K562 (cell line): ENCODE data around the gene TSPYL2. TPM values are rescaled to one million over a fixed set of nuclear protein-coding genes. Genes with fewer than 3 reads are reported as not detected.

Experiments
- ATAC-seq: fragments of 200-7000 bp; cut with Tn5 transposase; 3 replicates; pipeline ENCODE4 v1.9.1; 2020; ENCODE audit warnings: moderate library complexity
- BruUV-seq: library from RNA; stranded (reverse); fragments of 400-500 nt; replicated peaks from 2 replicates; lab custom pipeline; 2021; lab: Mats Ljungman, UMichigan
- CTCF ChIA-PET: fragments of 300-600 bp; formaldehyde crosslinking; extraction: SDS; loops from one replicate; lab custom pipeline; 2021; ENCODE audit warnings: low intra/inter-chr PET ratio; lab: Yijun Ruan, JAX
- POLR2A ChIA-PET: fragments of 300-600, 350-650 bp; sonication (Branson Sonifier 250); formaldehyde crosslinking; extraction: SDS; loops from one replicate; lab custom pipeline; 2021; ENCODE audit warnings: antibody characterized with exemption, inconsistent platforms; lab: Yijun Ruan, JAX
- DNase-seq, 4 experiments: peaks; one replicate each; pipeline versions ENCODE4 v3.0.0 to v3.0.0-alpha.2; 2011 to 2018; ENCODE audit warnings: low spot score in 3 of 4, mixed read lengths in 3 of 4; ENCODE audit errors: extremely low read depth in 1 of 4
- FAIRE-seq: peaks from 2 replicates; lab custom pipeline; 2011; peaks lifted over from hg19 to GRCh38; lab: Jason Lieb, UNC
- H2AFZ ChIP-seq: 2 replicates; pipeline ENCODE4 v1.6.0; 2011; ENCODE audit warnings: low read depth, low read length, control low read depth, inconsistent platforms
- H3K27ac ChIP-seq: fragments of 200-600 bp; 3 replicates; pipeline ENCODE4 v1.8.0; 2011; ENCODE audit warnings: low read depth, mild to moderate bottlenecking, control low read depth, inconsistent platforms, low read length, moderate library complexity, mixed read lengths; ENCODE audit errors: extremely low read depth
- H3K27me3 ChIP-seq, 2 experiments: fragments of 300-600 bp in 1 of 2; 2 replicates in 1 of 2; 3 replicates in 1 of 2; pipeline versions ENCODE4 v1.6.0 to v1.8.0; 2011; ENCODE audit warnings: inconsistent platforms in 2 of 2, low read length in 2 of 2, mild to moderate bottlenecking in 1 of 2, mixed read lengths in 1 of 2, moderate library complexity in 1 of 2; ENCODE audit not compliant: control insufficient read depth in 2 of 2, insufficient read depth in 2 of 2
- H3K36me3 ChIP-seq: fragments of 300-600 bp; 3 replicates; pipeline ENCODE4 v1.8.0; 2011; ENCODE audit warnings: mild to moderate bottlenecking, low read length, inconsistent platforms; ENCODE audit not compliant: control insufficient read depth, insufficient read depth
- H3K4me1 ChIP-seq, 2 experiments: fragments of 200-600 bp in 1 of 2; replicated peaks in 1 of 2; 2 replicates in 1 of 2; 3 replicates in 1 of 2; pipeline versions ENCODE4 v1.5.1 to v1.8.0; 2011; ENCODE audit warnings: inconsistent platforms in 2 of 2, low read length in 2 of 2, mild to moderate bottlenecking in 1 of 2, mixed read lengths in 1 of 2, moderate library complexity in 1 of 2; ENCODE audit not compliant: control insufficient read depth in 2 of 2, insufficient read depth in 2 of 2
- H3K4me2 ChIP-seq: 2 replicates; pipeline ENCODE4 v1.6.1; 2011; ENCODE audit warnings: low read length, control low read depth, inconsistent platforms, mixed read lengths; ENCODE audit not compliant: insufficient read depth
- H3K4me3 ChIP-seq: fragments of 200-600 bp; sonication (generic), shearing (Covaris generic); 2 replicates; pipeline ENCODE4 v1.5.1; 2016; ENCODE audit warnings: control low read depth, inconsistent platforms
- H3K79me2 ChIP-seq: fragments of 200-600 bp; 3 replicates; pipeline ENCODE4 v1.8.0; 2011; ENCODE audit warnings: low read length, inconsistent platforms; ENCODE audit not compliant: control insufficient read depth, insufficient read depth
- H3K9ac ChIP-seq, 2 experiments: 2 replicates each; pipeline versions ENCODE4 v1.6.0 to v1.6.1; 2011; ENCODE audit warnings: low read depth in 2 of 2, low read length in 2 of 2, control low read depth in 1 of 2, inconsistent platforms in 1 of 2, mild to moderate bottlenecking in 1 of 2, mixed read lengths in 1 of 2; ENCODE audit not compliant: insufficient read depth in 1 of 2
- H3K9me1 ChIP-seq: one replicate; pipeline ENCODE4 v1.6.0; 2011; ENCODE audit warnings: inconsistent platforms, mild to moderate bottlenecking, low read length, moderate library complexity; ENCODE audit not compliant: control insufficient read depth, insufficient read depth
- H3K9me3 ChIP-seq: replicated peaks from 2 replicates; pipeline ENCODE4 v1.5.1; 2011; ENCODE audit warnings: low read depth, low read length, inconsistent platforms; ENCODE audit not compliant: control insufficient read depth, insufficient read depth
- H4K20me1 ChIP-seq: replicated peaks from 2 replicates; pipeline ENCODE4 v1.6.1; 2011; ENCODE audit warnings: low read length, inconsistent platforms, mixed read lengths; ENCODE audit not compliant: control insufficient read depth, insufficient read depth
- ATF6 ChIP-seq: sonication (generic); formaldehyde crosslinking; IDR thresholded peaks from 2 replicates; pipeline ENCODE4 v1.4.0; 2020; ENCODE audit warnings: mild to moderate bottlenecking, missing genetic modification reagents
- FOXK1 ChIP-seq: sonication (generic); formaldehyde crosslinking; IDR thresholded peaks from 2 replicates; pipeline ENCODE4 v1.8.0; 2022; ENCODE audit warnings: missing genetic modification reagents, mild to moderate bottlenecking, borderline replicate concordance
- HOXB6 ChIP-seq: fragments of 250-450 bp; sonication (Bioruptor Pico); IDR thresholded peaks from 2 replicates; pipeline ENCODE4 v1.5.1; 2022; ENCODE audit warnings: mild to moderate bottlenecking, borderline replicate concordance
- NCOA6 ChIP-seq: fragments of 450-650 bp; IDR thresholded peaks from 2 replicates; pipeline ENCODE4 v1.6.1; 2017; ENCODE audit warnings: mild to moderate bottlenecking
- PRMT5 ChIP-seq: sonication (generic); formaldehyde crosslinking; IDR thresholded peaks from 2 replicates; pipeline ENCODE4 v1.5.0; 2020; ENCODE audit warnings: missing genetic modification reagents
- RBFOX2 ChIP-seq: fragments of 200-400 bp; formaldehyde crosslinking; IDR thresholded peaks from 2 replicates; pipeline ENCODE4 v1.6.1; 2017; ENCODE audit warnings: low read depth, mild to moderate bottlenecking, low read length, moderate library complexity
- SREBF2 ChIP-seq: sonication (generic); formaldehyde crosslinking; IDR thresholded peaks from 2 replicates; pipeline ENCODE4 v1.4.0; 2020; ENCODE audit warnings: mild to moderate bottlenecking, missing genetic modification reagents
- SRSF7 ChIP-seq: fragments of 200-400 bp; formaldehyde crosslinking; optimal IDR thresholded peaks from 2 replicates; pipeline ENCODE3; 2017; ENCODE audit warnings: mild to moderate bottlenecking, low read depth, low read length
- STAG1 ChIP-seq: sonication (generic); formaldehyde crosslinking; IDR thresholded peaks from 2 replicates; pipeline ENCODE4 v1.5.0; 2020; ENCODE audit warnings: missing genetic modification reagents, borderline replicate concordance
- ZC3H11A ChIP-seq: IDR thresholded peaks from 2 replicates; pipeline ENCODE4 v1.6.1; 2012; ENCODE audit warnings: low read depth, low read length, improper control_type of control experiment
- ZNF717 ChIP-seq: fragments of 250-450 bp; sonication (Bioruptor Pico); IDR thresholded peaks from 2 replicates; pipeline ENCODE4 v1.5.0; 2021
- ZNF778 ChIP-seq: fragments of 450-650 bp; formaldehyde crosslinking; IDR thresholded peaks from 2 replicates; pipeline ENCODE4 v1.4.0; 2020; ENCODE audit warnings: mild to moderate bottlenecking, moderate library complexity
- WGBS: fragments of 100-300 bp; shearing (Covaris generic); methylation state at CpG from one replicate; pipeline ENCODE4 v1.1.6; 2016; ENCODE audit warnings: low coverage, mixed read lengths; ENCODE audit not compliant: insufficient coverage; ENCODE audit errors: missing lambda C conversion rate; 5-methylcytosine and 5-hydroxymethylcytosine counted together
- in situ Hi-C: fragments of 300-500 bp; cut with MboI; formaldehyde crosslinking; loops from 4 replicates; pipeline ENCODE4 v1.15.0; 2018; ENCODE audit warnings: inconsistent platforms, mixed read lengths
- intact Hi-C: fragments of 100-400 bp; cut with micrococcal nuclease; formaldehyde crosslinking; loops from 2 replicates; pipeline ENCODE4 v1.14.2; 2022
- polyA plus RNA-seq, 8 experiments: library from polyadenylated mRNA; depleted of rRNA in 4 of 8; stranded (reverse) in 5 of 8; unstranded in 3 of 8; fragments of >200 nt; fragmentation: Nextera tagmentation in 2 of 8; fragmentation: Illumina TruSeq in 1 of 8; extraction: Ambion mirVana in 2 of 8; extraction: Trizol in 1 of 8; gene quantifications; 2 replicates each; pipeline versions ENCODE4 v1.2.1 to v1.2.3, GENCODE V29; 2011 to 2014; ENCODE audit warnings: inconsistent platforms in 1 of 8, missing spikeins in 1 of 8
- total RNA-seq, 7 experiments: library from RNA; depleted of rRNA in 6 of 7; stranded (reverse); fragments of >200 nt in 6 of 7; fragmentation: Illumina TruSeq in 2 of 7; extraction: Trizol in 2 of 7; gene quantifications; 2 replicates each; pipeline versions ENCODE4 v1.2.1 to v1.2.3, GENCODE V29; 2011 to 2021; ENCODE audit warnings: low replicate concordance in 1 of 7
- TF ChIP-seq, protein P1 (sequence below): fragments of 250-450 bp; sonication (Bioruptor Pico); IDR thresholded peaks from 2 replicates; pipeline ENCODE4 v1.8.0; 2021; ENCODE audit warnings: borderline replicate concordance, mild to moderate bottlenecking, moderate library complexity; ENCODE audit not compliant: poor library complexity, severe bottlenecking
- TF ChIP-seq, protein P2 (sequence below): IDR thresholded peaks from 2 replicates; pipeline ENCODE4 v1.6.1; 2012; ENCODE audit warnings: low read depth, low read length, improper control_type of control experiment, borderline replicate concordance
- TF ChIP-seq, protein P3 (sequence below): sonication (generic); formaldehyde crosslinking; IDR thresholded peaks from 2 replicates; pipeline ENCODE4 v1.8.0; 2022; ENCODE audit warnings: mild to moderate bottlenecking, missing genetic modification reagents

TSPYL2 gene
- total and polyA plus RNA-seq, 9 of the 15 experiments (the other 6 are each of a cell fraction or from before 2014, with no cell fraction given), result 0.41 to 20.0 (median 10.8) TPM

DNA sequence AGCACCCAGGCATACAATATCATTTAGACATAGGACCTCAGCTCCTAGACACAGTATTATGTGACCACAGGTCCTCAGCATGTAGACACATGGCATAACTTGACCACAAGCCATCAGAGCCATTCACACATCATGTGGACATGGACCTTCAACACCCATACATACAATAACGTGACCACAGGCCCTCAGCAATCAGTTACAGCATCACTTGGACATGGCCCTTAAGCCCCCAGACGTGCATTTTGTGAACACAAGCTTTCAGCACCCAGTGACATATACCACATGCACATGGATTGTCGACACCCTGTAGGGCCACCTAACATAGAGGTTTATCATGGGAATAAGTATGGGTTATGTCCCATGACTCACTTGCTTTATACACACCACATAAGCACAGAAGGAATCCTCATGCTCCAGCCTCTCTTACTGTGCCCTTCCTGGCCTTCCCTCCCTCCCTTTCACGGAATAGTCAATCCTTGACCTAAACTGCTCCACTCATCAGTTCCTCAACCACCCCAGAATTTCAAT is 1.9 kb downstream of the TSPYL2 start:
- intact Hi-C loops, result no loop called here
- Histone ChIP-seq H3K9me1 (no peaks in the 10 kb centered on the region), H4K20me1 (0 out of 2 replicates have a peak, but pooled peaks cover 3% of the 10 kb centered on the region), H3K4me3 (no peak overlapping the region), H3K9me3 (no peaks in the 10 kb centered on the region; the same call in 1 of the 2 replicates), H3K4me1 (peaks cover 0 to 13% of the 10 kb centered on the region in 2 experiments; a peak in 3 of 5 replicates), H2AFZ (no peak overlapping the region), H3K79me2 (peaks cover 10% of the 10 kb centered on the region), H3K27ac (no peak overlapping the region), H3K4me2 (no peak overlapping the region), H3K9ac (no peak overlapping the region), H3K27me3 (no peaks in the 10 kb centered on the region; a peak in 2 of 5 replicates), H3K36me3 (peaks cover 18% of the 10 kb centered on the region; the same call in 2 of the 3 replicates)
- TF ChIP-seq ATF6 (no peak), SREBF2 (no peak), HOXB6 (CRISPR knock-in tag) (no peak), SRSF7 (no peak), ZNF778 (no peak), PRMT5 (no peak), ZNF717 (CRISPR knock-in tag) (no peak), STAG1 (CRISPR knock-in tag) (no peak), NCOA6 (no peak), ZC3H11A (no peak), RBFOX2 (no peak), FOXK1 (CRISPR knock-in tag) (no peak)
- TF ChIP-seq, protein P1, sequence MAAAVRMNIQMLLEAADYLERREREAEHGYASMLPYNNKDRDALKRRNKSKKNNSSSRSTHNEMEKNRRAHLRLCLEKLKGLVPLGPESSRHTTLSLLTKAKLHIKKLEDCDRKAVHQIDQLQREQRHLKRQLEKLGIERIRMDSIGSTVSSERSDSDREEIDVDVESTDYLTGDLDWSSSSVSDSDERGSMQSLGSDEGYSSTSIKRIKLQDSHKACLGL, result no peak
- TF ChIP-seq, protein P2, sequence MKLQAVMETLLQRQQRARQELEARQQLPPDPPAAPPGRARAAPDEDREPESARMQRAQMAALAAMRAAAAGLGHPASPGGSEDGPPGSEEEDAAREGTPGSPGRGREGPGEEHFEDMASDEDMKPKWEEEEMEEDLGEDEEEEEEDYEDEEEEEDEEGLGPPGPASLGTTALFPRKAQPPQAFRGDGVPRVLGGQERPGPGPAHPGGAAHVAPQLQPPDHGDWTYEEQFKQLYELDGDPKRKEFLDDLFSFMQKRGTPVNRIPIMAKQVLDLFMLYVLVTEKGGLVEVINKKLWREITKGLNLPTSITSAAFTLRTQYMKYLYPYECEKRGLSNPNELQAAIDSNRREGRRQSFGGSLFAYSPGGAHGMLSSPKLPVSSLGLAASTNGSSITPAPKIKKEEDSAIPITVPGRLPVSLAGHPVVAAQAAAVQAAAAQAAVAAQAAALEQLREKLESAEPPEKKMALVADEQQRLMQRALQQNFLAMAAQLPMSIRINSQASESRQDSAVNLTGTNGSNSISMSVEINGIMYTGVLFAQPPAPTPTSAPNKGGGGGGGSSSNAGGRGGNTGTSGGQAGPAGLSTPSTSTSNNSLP, result no peak
- TF ChIP-seq, protein P3, sequence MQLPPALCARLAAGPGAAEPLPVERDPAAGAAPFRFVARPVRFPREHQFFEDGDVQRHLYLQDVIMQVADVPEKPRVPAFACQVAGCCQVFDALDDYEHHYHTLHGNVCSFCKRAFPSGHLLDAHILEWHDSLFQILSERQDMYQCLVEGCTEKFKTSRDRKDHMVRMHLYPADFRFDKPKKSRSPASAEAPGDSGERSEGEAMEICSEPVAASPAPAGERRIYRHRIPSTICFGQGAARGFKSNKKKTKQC (CRISPR knock-in tag), result no peak
- ChIA-PET CTCF (no interaction called here), POLR2A (no interaction called here)
- BruUV-seq, result no TSS peak
- no peak for FAIRE-seq
- WGBS, result 36% methylated on average over 3 of the region's 4 CpGs
- no peak for ATAC-seq
- DNase-seq, result no peak
- in situ Hi-C loops, result no loop called here
